GM10266 (cell line): ENCODE results near the gene FAXDC2.

Source experiments
- DNase-seq: peaks from one replicate; pipeline ENCODE4 v3.0.0; 2012; ENCODE audit errors: extremely low spot score
- TF ChIP-seq, protein P1 (sequence below): IDR thresholded peaks from 2 replicates; pipeline ENCODE4 v1.5.1; 2012; ENCODE audit warnings: mild to moderate bottlenecking, low read depth; ENCODE audit not compliant: control insufficient read depth, insufficient read depth; ENCODE audit errors: missing control alignments

The FAXDC2 gene

DNA sequence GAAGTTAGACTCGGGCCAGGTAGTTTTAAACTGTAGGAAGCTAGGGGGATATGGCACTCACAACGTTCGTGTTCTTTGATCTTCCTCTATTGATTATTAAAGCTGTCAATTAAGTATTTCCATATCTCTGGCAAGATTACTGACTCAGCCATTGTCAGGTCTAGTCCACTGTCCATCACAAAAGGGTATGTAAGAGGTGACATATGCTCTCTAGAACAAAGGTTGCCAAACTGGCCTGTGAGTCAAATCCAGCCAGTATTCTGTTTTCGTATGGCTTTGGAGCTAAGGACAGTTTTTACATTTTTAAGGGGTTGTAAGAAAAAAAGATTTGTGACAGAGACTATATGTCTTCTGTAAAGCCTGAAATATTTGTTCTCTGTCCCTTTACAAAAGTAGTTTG lies 44.2 kb downstream of the FAXDC2 start:
- DNase-seq, result no peak
- TF ChIP-seq, protein P1, sequence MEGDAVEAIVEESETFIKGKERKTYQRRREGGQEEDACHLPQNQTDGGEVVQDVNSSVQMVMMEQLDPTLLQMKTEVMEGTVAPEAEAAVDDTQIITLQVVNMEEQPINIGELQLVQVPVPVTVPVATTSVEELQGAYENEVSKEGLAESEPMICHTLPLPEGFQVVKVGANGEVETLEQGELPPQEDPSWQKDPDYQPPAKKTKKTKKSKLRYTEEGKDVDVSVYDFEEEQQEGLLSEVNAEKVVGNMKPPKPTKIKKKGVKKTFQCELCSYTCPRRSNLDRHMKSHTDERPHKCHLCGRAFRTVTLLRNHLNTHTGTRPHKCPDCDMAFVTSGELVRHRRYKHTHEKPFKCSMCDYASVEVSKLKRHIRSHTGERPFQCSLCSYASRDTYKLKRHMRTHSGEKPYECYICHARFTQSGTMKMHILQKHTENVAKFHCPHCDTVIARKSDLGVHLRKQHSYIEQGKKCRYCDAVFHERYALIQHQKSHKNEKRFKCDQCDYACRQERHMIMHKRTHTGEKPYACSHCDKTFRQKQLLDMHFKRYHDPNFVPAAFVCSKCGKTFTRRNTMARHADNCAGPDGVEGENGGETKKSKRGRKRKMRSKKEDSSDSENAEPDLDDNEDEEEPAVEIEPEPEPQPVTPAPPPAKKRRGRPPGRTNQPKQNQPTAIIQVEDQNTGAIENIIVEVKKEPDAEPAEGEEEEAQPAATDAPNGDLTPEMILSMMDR, result no peak

DNA sequence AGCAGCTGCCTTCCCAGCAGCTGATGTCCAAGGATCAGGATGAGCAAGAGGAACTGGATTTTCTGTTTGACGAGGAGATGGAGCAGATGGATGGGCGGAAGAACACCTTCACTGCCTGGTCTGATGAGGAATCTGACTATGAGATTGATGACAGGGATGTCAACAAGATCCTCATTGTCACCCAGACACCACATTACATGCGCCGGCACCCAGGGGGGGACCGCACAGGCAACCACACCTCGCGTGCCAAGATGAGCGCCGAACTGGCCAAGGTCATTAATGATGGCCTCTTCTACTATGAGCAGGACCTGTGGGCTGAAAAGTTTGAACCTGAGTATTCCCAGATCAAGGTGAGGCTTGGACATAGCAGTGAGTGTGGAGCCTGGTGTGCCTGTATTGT lies 48.4 kb downstream of the FAXDC2 start:
- DNase-seq, result no peak
- TF ChIP-seq, protein P1, result no peak

DNA sequence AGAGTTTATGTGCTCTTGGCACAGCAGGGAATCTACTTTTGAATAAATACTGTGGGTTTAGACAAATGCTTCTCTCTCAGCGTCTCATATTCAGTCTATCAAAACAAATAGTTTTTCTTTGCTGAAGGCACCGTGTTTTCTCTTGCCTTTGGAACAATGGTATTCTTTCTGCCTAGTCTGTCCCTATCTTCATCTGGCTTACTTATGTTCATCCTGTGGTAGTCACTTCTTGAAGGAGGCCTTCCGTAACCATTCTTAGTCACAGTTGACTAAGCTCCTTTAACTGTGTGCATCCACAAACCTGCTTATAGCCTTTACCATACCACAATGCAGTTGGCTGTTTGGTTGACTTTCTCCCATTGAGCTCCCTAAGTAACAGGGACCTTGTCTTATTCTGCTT lies 49.3 kb downstream of the FAXDC2 start:
- no peak for DNase-seq
- TF ChIP-seq, protein P1, result no peak

DNA sequence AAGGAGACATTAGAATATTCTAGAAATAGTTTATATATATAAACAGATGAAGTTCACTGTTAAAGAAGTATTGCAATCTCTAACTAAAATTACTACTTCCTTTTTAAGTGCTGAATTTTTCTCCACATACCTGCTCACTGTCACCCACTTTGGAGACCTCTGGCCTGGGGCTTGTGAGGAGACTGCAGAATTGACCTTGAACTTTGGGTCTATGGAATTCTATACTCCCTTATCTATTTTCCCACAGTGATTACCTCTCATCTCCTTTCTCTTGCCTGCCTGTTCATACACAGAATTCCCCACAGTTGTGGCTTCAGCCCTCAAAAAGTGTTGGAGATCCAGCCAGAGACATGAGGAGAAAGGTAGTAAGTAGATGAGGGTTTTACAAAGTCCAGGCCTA lies 49.8 kb downstream of the FAXDC2 start:
- DNase-seq, result no peak
- TF ChIP-seq, protein P1, result no peak

DNA sequence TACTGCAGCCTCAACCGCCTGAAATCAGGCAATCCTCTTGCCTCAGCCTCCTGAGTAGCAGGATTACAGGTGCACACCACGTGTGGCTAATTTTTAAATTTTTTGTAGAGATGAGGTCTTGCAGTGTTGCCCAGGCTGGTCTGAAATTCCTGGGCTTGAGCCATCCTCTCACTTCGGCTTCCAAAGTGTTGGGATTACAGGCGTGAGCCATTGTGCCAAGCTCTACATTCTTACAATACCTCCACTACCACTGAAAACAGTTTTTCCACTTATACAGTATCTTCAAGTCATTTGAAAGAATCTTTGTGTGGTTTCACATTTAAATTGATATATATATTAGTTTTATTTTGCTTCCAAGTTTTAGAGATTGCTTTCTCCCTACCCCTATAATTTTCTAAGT lies 52.6 kb downstream of the FAXDC2 start:
- no peak for DNase-seq
- TF ChIP-seq, protein P1, result no peak

DNA sequence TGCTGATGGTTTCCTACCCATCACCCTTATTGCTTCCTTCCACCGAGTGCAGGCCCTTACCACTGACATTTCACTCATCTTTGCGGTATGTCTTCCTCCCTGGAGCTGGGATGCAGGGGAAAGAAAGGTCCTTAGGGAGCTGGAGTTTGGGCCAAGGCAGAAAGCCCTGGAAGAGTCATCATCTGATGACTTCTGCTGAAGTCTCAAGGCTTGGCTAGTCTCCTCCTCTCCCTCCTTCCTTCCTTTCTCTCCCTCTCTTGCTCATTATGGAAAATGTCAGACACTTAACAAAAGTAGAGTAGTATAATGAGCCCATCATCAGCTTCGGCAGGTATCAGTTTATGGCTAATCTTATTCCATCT lies 55.2 kb downstream of the FAXDC2 start:
- no peak for DNase-seq
- TF ChIP-seq, protein P1, result no peak

DNA sequence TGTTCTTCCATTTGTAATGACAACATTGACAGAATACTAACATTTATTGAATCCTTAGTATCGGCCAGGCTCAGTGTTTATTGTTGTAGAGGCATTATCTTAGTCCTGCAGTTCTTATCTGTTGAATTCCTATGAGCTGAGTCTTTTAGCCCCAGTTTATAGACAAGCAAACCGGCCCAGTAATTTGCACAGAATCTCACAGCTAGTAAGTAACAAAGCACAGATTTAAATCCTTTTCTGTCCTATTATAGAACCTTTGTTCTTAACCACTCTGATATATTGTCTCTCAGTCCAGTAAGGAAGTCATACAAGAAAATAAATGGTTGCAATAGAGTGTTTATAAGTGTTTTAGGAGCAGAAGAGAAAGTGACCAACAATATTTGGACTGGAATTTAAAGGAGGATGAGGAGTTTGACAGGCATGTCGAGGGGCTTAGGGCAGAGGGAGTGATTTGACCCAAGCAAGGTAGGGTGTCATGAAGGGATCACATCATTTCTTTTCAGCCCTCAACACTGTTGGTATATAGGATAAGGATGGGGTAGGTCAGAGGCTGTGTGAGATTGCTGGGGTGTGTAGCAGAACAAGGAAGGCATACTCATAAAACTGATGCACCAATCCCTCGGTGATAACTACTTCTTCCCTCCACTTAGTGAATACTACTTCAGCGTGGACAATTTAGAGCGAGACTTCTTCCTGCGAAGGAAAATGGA lies 55.7 kb downstream of the FAXDC2 start:
- TF ChIP-seq, protein P1, result no peak
- no peak for DNase-seq
